Lung microvascular endothelial cell (primary cell): ENCODE data around the gene PRDX6. TPM values are rescaled to one million over a fixed set of nuclear protein-coding genes. Genes with fewer than 3 reads are reported as not detected.

Experiments used
- total RNA-seq: library from RNA; depleted of rRNA; stranded (reverse); fragments of >200 nt; gene quantifications from 2 replicates; pipeline ENCODE4 v1.2.1, GENCODE V29; 2014

Gene PRDX6
- total RNA-seq, 1 donor from 2014 or later = 100.0 TPM

Other genes with a start within 250 kb of the PRDX6 start
- gene SLC9C2, start 125.7 kb downstream of the PRDX6 start, total RNA-seq = not detected in 2 replicates
- not detected in 2 replicates for gene TEX50, start 158.0 kb downstream of the PRDX6 start, total RNA-seq
- gene ANKRD45, start 192.5 kb downstream of the PRDX6 start, total RNA-seq = not detected in 2 replicates
- gene KLHL20, start 237.6 kb downstream of the PRDX6 start, total RNA-seq = 25.1 and 38.1 TPM in 2 replicates